DOHH2 (cell line): Measurements from ENCODE around the gene LAMB1.

Experiments used
- CTCF ChIP-seq: fragments of 200-600 bp; sonication (generic); IDR thresholded peaks from one replicate; pipeline ENCODE4 v1.5.1; 2014; ENCODE audit warnings: antibody characterized with exemption, mild to moderate bottlenecking, low read depth, low read length; ENCODE audit not compliant: poor library complexity, severe bottlenecking
- EZH2phosphoT487 ChIP-seq: fragments of 200-600 bp; sonication (generic); IDR thresholded peaks from 2 replicates; pipeline ENCODE4 v1.6.1; 2017; ENCODE audit warnings: borderline replicate concordance, mild to moderate bottlenecking, antibody characterized with exemption, low read length, moderate library complexity, mixed read lengths

GRCh38 chr7:108026647-108027046, 23.7 kb upstream of the LAMB1 start:
- TF ChIP-seq CTCF (no peak), EZH2phosphoT487 (no peak)
